GM15510 (cell line): Measurements from ENCODE around the gene GRIA4.
A peak's percentile ranks its signal among the peaks of the same experiment; 100 is the strongest.

Experiments used
- POLR2A ChIP-seq: IDR thresholded peaks from 3 replicates; pipeline ENCODE4 v1.6.1; 2011; ENCODE audit warnings: borderline replicate concordance; ENCODE audit not compliant: insufficient read length; ENCODE audit errors: extremely low read depth

Gene GRIA4

GRCh38 chr11:105989124-105989523 lies 379.3 kb downstream of the GRIA4 start:
- no peak for TF ChIP-seq POLR2A

- no peak for TF ChIP-seq POLR2A
Measured at GRCh38 chr11:105991888-105992287, 382.0 kb downstream of the GRIA4 start.

GRCh38 chr11:106001304-106002012 lies 391.6 kb downstream of the GRIA4 start:
- no peak for TF ChIP-seq POLR2A

- TF ChIP-seq POLR2A = no peak
Measured at GRCh38 chr11:106011481-106011880, 401.6 kb downstream of the GRIA4 start.

DNA sequence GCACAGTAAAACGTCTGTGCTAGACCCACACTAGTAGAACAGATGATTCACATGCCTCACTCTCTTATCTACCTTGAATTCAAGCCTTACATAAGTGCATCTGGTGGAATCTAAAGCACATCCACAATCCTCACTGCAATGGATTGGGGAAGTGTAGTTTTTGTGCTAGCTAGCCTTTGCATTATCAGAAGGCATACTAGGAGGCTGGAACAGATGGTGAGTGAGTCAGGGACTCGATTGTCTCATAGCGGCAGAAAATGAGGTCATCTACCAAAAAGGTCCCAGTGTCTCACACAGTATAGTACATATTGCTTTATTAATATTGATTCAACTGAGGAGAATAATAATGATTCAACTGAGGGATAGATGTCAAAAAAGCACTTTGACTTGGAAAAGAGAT lies 402.9 kb downstream of the GRIA4 start:
- TF ChIP-seq POLR2A = no peak

DNA sequence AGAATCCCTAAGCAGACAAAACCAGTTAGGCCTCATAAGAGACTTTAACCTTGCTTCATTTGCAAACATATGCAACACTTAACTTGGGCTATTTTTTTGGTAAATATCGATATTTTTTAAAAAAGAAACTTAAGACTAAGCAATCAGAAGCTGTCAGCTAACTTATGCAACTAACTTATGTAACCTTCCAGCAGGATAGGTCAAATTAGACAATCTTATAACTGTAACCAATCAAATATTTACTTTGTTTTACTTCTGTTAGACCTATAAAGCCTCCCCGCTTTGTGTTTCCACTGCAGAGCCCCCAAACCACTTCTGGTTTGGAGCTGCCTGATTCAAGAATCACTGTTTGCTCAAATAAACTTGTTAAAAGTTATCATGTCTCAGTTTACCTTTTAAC lies 404.2 kb downstream of the GRIA4 start:
- no peak for TF ChIP-seq POLR2A

- TF ChIP-seq POLR2A = no peak
Measured at GRCh38 chr11:106014620-106015019, 404.7 kb downstream of the GRIA4 start.

GRCh38 chr11:106015066-106015465 lies 405.2 kb downstream of the GRIA4 start:
- TF ChIP-seq POLR2A = no peak

GRCh38 chr11:106017093-106017492 lies 407.2 kb downstream of the GRIA4 start:
- no peak for TF ChIP-seq POLR2A

DNA sequence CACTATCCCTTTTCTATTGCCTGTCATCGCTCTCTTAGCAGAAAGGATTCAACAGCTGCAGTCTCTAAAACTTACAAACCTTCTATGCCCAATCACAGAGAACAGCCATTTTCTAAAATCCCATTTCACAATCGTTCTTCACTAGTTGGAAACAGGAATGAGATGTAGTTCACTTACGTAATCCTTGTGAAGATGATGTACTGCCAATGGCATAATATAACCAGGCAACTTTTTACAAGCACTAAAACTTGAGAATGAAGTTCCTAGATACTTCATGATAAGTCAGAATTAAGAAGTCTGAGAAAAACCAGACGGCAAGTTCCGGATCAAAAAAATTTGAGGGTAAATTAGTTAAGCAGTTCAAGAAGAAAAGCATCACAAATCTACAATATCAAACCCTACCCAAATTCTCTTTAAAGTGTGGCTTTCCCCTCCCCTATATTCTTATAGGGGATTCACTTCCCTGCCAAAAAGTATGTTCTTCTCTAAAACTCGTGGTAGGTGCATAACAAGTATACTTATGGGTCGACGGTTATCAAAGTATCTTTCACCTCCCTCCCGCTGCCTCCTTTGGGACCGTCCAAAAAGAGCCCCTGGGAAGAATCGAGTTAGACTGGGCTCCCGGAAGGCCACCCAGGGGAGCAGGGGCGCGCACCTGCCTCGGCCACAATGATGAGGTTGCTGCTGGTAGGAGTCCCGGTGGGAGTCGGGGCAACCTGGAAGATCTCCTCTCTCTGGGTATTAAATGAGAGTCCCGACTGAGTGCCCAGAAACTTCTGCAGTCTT lies 411.5 kb downstream of the GRIA4 start:
- no peak for TF ChIP-seq POLR2A

- TF ChIP-seq POLR2A = peak; percentile 70
Measured at GRCh38 chr11:106021967-106022794, 412.3 kb downstream of the GRIA4 start, which contains the start of gene MSANTD4. TSS of gene MSANTD4 (minus strand) at chr11:106022240. CDS start at chr11:106010917, 11,323 bp downstream.

GRCh38 chr11:106022795-106023275 lies 413.0 kb downstream of the GRIA4 start:
- no peak for TF ChIP-seq POLR2A

GRCh38 chr11:106030609-106031008 lies 420.7 kb downstream of the GRIA4 start:
- TF ChIP-seq POLR2A = no peak

DNA sequence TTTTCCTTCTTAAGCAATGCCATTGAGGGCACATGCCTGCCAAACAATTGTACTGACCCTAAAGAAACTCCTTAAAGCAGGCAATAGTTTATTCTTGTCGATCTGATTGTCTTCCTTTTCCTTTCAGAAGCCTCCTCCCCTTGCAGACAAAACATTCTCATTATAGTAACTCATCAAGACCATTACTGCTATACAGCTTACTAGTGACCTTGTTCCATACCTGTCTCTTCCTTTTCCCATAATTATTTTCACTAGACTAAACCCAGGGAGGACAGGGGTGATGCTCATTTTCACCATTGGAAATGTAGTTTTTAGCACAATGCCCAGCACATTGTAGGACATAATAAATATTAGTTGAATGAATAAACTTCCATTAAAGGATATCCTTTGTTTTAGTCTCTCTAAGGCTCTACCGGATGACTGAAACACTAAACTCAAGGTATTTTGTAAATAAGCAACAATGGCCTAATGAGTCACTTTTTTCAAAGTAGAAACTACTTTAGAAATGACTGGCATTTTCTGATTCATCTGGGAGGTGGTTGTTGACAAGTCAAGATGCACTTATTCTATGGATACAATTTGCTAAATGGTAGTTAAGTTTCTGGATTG lies 421.4 kb downstream of the GRIA4 start:
- no peak for TF ChIP-seq POLR2A
